Measurements from ENCODE around the gene TMEM175.
"Not testable (repeated sequence)": the region's sequence is repeated elsewhere in the genome, so short reads cannot be mapped to it uniquely, and the experiment has no call there.

Gene TMEM175

GRCh38 chr4:989722-990471, 57.6 kb downstream of the TMEM175 start:
- DNase-seq (ENCODE audit: low read depth in 2 of 2) = no peak

GRCh38 chr4:990746-991367, 58.6 kb downstream of the TMEM175 start:
- DNase-seq (ENCODE audit: low read depth in 2 of 2) = no peak

DNA sequence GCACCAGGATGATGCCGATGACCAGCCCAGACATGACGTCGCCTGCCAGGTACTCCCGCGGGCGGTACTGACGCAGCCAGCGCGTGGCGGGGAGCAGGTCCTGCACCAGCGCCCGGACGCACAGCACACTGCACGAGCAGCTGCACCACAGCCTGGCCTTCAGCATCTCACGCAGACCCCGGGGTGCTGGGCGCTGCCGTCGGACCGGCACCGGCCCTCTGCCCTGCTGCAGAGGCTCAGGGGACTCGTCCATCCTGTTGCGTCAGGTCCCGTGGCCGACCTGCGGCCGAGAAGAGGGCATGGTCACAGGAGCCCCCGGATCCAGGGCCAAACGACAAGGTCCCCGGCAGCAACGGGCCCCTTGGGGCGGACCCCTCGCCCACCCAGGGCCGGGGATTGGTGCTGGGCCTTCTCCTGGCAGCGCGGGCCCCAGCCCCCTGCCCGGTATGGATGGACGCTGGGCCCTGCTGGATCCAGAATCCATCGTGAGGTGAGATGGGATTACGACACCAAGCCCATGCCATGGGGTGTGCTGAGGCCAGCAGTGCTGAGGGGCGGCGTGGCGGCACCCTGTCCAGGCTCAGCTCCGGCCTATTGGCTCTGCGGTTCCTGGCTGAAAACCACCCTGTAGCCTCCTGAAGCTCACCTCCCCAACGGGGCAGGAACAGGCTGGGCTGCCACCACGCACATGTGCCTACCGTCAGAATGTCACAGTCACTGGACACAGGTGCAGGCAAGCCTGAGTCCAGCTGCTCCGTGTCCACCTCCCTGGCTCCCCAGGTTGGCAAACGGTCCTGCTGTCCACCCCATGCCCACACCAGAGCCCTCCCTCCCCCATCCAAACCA, 59.4 kb downstream of the TMEM175 start:
- no peak for DNase-seq (ENCODE audit: low read depth in 2 of 2)

- no peak for DNase-seq (ENCODE audit: low read depth in 2 of 2)
These were observed 60.2 kb downstream of the TMEM175 start for GRCh38 chr4:992297-993110.

DNA sequence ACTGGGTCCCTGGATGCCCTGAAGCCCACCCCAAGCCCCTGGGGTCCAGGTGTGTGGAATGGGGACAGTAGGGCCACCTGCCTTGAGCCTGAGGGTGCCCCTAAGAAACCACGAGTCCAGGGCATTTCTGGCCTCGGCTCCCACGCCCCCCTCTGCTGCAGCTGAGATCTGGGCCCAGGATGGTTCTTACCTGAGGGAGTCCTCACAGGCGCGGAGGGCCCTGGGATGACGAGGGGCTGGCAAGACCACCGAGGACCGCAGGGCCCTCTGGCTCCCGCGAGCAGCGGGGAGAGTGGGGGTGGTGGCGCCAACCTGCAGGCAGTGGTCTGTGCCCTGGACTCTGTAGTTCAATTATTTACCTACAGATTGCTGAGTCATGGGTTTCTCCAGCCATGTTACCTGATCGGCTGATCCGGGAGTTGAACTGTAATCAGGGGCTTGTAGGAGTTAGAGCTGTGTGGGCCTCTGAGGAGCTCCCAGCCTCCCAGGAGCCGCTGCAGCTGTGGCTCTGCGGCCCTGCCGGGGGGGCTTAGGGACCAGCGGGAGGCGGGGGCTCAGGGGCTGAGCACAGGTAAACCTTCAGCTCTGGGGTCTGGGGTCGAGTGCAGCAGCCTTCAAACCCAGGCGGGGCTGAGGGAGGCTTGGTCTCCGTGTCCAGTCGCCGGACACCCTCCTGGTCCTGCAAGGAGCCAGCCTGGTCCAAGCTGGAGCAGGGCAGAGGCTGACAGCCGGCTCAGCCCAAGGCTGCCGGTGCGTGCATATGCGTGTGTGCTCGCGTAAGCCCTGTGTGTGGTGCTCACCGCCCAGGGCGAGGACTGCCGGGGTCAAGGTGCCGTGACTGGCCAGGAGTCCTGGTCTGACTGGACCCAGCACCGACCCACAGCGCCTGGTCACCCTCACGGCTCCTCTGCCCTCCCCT, 61.1 kb downstream of the TMEM175 start, which contains the start of gene SLC26A1:
Gene SLC26A1 (minus strand): TSS at position 294 of the 919 bp plus-strand sequence. CDS start 1,701 bp downstream, outside the sequence.
- no peak for DNase-seq (ENCODE audit: low read depth in 2 of 2)

- no peak for DNase-seq (ENCODE audit: low read depth in 2 of 2)
These were observed 63.2 kb downstream of the TMEM175 start for GRCh38 chr4:995311-996026.

- DNase-seq (ENCODE audit: low read depth in 2 of 2) = no peak
These were observed 64.1 kb downstream of the TMEM175 start for GRCh38 chr4:996030-996996.

DNA sequence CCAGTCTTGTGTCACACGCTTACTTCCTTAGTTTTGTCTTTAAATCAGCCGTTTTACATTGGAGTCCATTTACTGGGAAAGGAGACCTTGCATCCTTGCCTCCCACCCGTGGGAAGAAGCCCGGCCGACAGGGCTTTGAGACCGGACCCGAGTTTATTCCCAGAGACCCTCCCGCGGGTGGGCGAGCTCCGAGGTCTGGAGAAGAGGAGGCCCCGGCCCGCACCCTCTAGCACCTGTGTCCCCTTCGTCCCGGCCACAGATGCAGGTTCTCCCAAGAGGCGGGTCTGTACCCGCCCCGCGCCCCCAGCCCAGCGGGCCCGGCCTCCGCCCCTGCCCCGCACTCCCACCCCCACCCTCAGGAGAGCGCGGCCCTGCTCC, 64.7 kb downstream of the TMEM175 start:
- DNase-seq (ENCODE audit: low read depth in 2 of 2) = no peak

- DNase-seq (ENCODE audit: low read depth in 2 of 2) = no peak
These were observed 65.3 kb downstream of the TMEM175 start for GRCh38 chr4:997375-998071.

DNA sequence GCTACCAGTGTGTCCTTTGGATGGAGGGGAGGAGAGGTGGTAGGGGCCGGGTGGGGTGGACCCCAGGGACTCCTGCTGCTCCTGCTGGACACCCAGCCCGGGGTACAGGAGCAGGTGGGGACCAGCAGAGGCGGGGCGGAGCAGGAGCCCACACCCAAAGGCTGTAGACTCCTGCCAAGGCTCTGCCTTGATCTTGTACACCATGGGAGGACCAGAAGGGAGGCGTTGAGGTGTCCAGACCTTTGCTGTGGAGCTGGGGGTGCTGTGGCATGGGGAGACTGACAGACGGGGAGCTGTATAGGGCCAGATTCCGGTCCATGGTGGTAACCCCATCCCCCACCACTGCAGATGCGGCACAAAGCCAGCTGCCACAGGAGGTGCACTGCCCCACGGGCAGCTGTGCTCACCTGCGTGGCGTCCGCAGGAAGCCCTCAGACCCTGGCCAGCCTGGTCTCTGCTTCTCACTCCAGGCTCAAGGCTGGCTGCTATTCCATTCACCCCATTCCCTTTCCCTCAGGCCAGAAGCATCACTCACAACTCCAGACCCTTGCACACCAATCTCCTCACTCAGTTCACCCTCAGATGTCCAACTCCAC, 65.9 kb downstream of the TMEM175 start:
- DNase-seq (ENCODE audit: low read depth in 2 of 2) = no peak

- not testable (repeated sequence) for DNase-seq (ENCODE audit: low read depth in 2 of 2)
These were observed 67.1 kb downstream of the TMEM175 start for GRCh38 chr4:999240-999863.

GRCh38 chr4:999882-1000425, 67.7 kb downstream of the TMEM175 start:
- no peak for DNase-seq (ENCODE audit: low read depth in 2 of 2)

DNA sequence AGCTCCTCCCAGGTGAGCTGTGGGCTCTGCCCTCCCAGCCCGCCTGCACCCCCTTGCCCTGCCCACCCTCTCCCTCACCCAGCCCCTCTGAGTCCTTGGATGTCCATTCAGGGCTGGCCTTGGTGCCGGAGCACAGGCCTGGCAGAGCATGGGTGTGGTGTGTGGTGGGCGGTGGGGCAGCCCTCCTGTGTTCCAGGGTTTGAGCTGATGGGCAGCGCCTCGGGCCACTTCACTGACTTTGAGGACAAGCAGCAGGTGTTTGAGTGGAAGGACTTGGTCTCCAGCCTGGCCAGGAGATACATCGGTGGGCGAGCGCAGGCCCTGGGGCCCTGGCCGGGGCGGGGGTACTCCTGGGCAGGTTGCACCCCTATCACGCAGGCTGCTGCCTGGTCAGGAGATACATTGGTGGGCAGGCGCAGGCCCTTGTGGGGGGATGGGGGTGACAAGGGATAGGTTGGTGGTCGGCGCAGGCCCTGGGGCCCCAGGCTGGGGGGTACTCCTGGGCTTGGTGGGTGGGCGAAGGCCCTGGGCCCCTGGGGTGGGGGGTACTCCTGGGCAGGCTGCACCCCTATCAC, 68.5 kb downstream of the TMEM175 start:
- no peak for DNase-seq (ENCODE audit: low read depth in 2 of 2)

- no peak for DNase-seq (ENCODE audit: low read depth in 2 of 2)
These were observed 69.4 kb downstream of the TMEM175 start for GRCh38 chr4:1001561-1002130.

DNA sequence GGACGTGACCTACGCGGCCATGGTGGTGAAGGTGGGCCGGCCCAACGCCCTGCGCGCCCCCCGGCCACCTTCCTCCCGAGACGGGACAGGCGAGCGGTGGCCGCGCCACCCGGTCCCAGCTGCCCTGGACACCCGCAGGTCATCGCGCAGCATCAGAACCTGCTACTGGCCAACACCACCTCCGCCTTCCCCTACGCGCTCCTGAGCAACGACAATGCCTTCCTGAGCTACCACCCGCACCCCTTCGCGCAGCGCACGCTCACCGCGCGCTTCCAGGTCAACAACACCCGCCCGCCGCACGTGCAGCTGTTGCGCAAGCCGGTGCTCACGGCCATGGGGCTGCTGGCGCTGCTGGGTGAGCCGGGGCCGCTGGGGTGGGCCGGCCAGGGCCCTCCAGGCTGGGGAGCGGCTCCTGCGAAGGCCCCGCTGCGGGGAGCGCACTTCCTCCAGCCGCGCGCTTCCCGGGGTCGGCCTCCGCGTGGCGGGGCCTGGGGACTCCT, 69.9 kb downstream of the TMEM175 start:
- no peak for DNase-seq (ENCODE audit: low read depth in 2 of 2)

Data from activated CD4-positive, alpha-beta T cell treated with anti-CD3 and anti-CD28 coated beads for 24 hours (primary cell).